IPS DF 6.9 (cell line): Measurements from ENCODE around the gene RASAL2.
"Not testable (repeated sequence)": the region's sequence is repeated elsewhere in the genome, so short reads cannot be mapped to it uniquely, and the experiment has no call there.

ENCODE experiments used
- DNase-seq: peaks from one replicate; pipeline ENCODE4 v3.0.0-alpha.2; 2013; ENCODE audit warnings: low read depth, low spot score
- H3K27ac ChIP-seq: one replicate; pipeline ENCODE4 v1.5.1; 2013; ENCODE audit warnings: low read length, control low read depth
- H3K27me3 ChIP-seq: 2 replicates; pipeline ENCODE4 v1.6.1; 2013; ENCODE audit warnings: mild to moderate bottlenecking, low read length; ENCODE audit not compliant: control insufficient read depth, insufficient read depth
- H3K36me3 ChIP-seq: 2 replicates; pipeline ENCODE4 v1.6.1; 2013; ENCODE audit warnings: low read length; ENCODE audit not compliant: control insufficient read depth, insufficient read depth
- H3K4me1 ChIP-seq: 2 replicates; pipeline ENCODE4 v1.6.1; 2013; ENCODE audit warnings: low read length; ENCODE audit not compliant: control insufficient read depth, insufficient read depth
- H3K4me3 ChIP-seq: 2 replicates; pipeline ENCODE4 v1.5.1; 2013; ENCODE audit warnings: mild to moderate bottlenecking, low read length
- H3K9me3 ChIP-seq: 2 replicates; pipeline ENCODE4 v1.6.1; 2013; ENCODE audit warnings: low read length, inconsistent platforms; ENCODE audit not compliant: control insufficient read depth, insufficient read depth
- whole genome bisulfite sequencing: extraction: QIAGEN DNeasy Blood & Tissue Kit; methylation state at CpG from one replicate; pipeline ENCODE4 v1.1.7; 2013; ENCODE audit warnings: mixed read lengths, missing lambda C conversion rate; ENCODE audit not compliant: insufficient read length, insufficient coverage; 5-methylcytosine and 5-hydroxymethylcytosine counted together

Gene RASAL2

GRCh38 chr1:178224358-178224757, 130.5 kb downstream of the RASAL2 start:
- Histone ChIP-seq H3K27me3 (no peaks in the 10 kb centered on the region), H3K4me3 (no peak overlapping the region), H3K9me3 (no peaks in the 10 kb centered on the region), H3K27ac (no peak overlapping the region), H3K36me3 (no peaks in the 10 kb centered on the region), H3K4me1 (no peaks in the 10 kb centered on the region)
- DNase-seq: no peak
- no CpG with 5 or more reads among the region's 4 CpGs for WGBS

DNA sequence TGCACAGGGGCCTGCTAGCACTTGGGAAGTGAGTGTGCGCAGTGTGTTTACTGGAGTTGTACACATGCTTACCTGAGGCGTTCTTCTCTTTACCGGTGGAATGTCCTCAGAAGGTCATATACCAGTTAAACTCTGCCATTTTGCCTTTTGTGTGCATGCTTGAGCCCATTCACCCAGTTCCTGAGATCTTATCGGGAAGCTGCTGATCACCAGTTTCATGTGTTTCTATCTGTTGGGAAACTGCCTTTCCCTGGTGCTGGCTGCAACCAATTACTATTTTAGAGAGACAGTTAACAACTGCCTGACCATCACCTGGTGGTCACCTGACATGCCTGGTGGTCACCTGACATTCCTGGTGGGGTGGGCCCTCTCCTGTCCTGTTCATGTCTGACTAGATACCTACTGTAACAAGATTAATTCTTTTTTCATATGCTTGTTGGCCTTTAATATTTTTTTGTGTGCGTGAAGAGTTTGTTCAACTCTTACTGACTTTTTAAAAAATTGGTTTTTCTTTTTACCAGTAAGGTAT, 137.0 kb downstream of the RASAL2 start:
- Histone ChIP-seq H3K27ac (no peak overlapping the region), H3K9me3 (no peaks in the 10 kb centered on the region), H3K36me3 (no peaks in the 10 kb centered on the region)

DNA sequence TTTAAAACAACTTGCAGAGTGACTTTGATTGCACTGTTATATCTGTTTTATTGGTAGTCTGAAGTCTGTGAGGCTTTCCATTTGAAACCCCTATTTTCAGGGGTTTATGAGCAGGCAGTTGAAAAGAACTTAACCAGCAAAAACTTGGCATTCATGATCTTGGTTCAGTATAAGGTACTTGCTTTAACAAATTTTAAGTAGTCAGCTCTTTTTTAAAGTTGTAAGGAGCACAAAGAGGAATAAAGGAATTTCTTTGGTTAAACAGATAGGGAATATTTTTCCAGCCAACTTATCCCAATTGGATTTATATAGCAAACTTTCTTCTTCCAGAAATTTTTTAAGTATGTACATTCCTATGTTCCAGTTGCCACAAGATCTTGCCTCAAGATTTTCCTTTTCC, 138.2 kb downstream of the RASAL2 start:
- Histone ChIP-seq H3K4me1 (0 out of 2 replicates have a peak, but pooled peaks cover 2% of the 10 kb centered on the region), H3K36me3 (no peaks in the 10 kb centered on the region), H3K9me3 (no peaks in the 10 kb centered on the region), H3K27me3 (no peaks in the 10 kb centered on the region), H3K27ac (no peak overlapping the region), H3K4me3 (no peak overlapping the region)
- no peak for DNase-seq

More for the DNA sequence above, 137.0 kb downstream of the RASAL2 start:
- no CpG with 5 or more reads among the region's 5 CpGs for WGBS
- Histone ChIP-seq H3K4me1 (0 out of 2 replicates have a peak, but pooled peaks cover 2% of the 10 kb centered on the region), H3K27me3 (no peaks in the 10 kb centered on the region), H3K4me3 (no peak overlapping the region)
- DNase-seq: no peak

DNA sequence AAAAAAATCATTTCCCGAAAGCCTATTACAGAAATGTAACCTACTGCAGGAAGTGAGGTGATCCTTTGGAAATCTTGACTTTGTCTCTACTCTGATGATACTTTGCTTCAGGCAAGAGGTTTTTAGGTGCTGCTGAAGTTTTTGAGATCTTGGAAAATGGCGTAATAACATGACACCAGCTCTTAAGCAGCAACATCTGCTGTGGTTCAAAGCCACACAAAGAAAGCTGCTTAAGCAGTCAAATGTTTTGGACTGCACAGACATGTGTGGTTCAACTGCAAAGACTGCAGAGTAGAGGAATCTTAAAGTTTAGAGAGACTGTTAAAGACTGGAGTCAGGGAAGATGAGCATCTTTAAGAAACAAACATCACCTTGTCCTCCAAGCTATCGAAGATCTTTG, 139.0 kb downstream of the RASAL2 start:
- no peak overlapping the region for H3K4me3 ChIP-seq
- WGBS: no CpG with 5 or more reads among the region's 3 CpGs
- no peak overlapping the region for H3K27ac ChIP-seq
- H3K9me3 ChIP-seq: no peaks in the 10 kb centered on the region
- DNase-seq: no peak
- H3K36me3 ChIP-seq: no peaks in the 10 kb centered on the region
- H3K27me3 ChIP-seq: no peaks in the 10 kb centered on the region
- 0 out of 2 replicates have a peak, but pooled peaks cover 2% of the 10 kb centered on the region for H3K4me1 ChIP-seq

- Histone ChIP-seq H3K9me3 (no peaks in the 10 kb centered on the region), H3K27ac (no peak overlapping the region), H3K27me3 (no peaks in the 10 kb centered on the region), H3K4me3 (no peak overlapping the region), H3K36me3 (no peaks in the 10 kb centered on the region), H3K4me1 (no peaks in the 10 kb centered on the region)
- WGBS: no CpG with 5 or more reads among the region's 2 CpGs
- no peak for DNase-seq
These were observed 143.2 kb downstream of the RASAL2 start for GRCh38 chr1:178237121-178237520.

DNA sequence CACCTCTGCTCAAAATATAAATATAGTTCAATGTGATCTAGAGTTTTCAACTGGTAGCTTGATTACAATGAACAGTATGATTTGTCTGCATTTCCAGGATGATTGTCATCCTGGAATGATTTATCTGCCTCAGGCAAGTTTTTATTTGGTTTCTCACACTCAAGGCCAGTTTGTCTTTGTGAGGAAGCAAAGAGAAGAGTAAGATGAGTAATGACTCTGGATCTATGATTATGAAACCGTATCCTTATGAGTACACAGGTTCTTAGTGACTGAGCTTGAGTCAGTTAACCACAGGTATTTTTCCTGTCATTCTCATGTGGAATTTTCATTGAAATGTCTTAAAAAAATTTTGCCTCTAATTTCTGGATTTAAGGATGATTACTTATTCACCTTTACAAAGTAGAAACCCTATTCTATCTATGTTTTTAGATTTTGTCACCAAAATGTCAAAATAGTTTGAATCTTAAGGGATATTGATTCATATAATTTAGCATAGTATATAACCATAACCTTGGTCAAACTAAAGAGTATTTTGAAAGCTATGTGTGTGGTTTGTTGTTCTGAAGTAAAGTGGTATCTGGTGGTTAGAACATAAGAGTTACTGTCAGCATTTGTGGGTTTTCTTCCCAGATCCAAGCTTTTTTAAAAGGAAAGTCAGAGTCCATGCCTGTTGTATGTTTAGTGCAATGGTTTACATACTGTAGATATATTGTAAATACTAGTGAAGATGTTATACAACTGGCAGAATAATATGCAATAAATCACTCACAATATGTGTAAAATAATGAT, 145.0 kb downstream of the RASAL2 start:
- DNase-seq: no peak
- no peaks in the 10 kb centered on the region for H3K27me3 ChIP-seq
- no peaks in the 10 kb centered on the region for H3K9me3 ChIP-seq
- H3K36me3 ChIP-seq: no peaks in the 10 kb centered on the region
- H3K27ac ChIP-seq: no peak overlapping the region
- H3K4me3 ChIP-seq: no peak overlapping the region
- H3K4me1 ChIP-seq: no peaks in the 10 kb centered on the region
- no CpG with 5 or more reads among the region's 1 CpG for WGBS

DNA sequence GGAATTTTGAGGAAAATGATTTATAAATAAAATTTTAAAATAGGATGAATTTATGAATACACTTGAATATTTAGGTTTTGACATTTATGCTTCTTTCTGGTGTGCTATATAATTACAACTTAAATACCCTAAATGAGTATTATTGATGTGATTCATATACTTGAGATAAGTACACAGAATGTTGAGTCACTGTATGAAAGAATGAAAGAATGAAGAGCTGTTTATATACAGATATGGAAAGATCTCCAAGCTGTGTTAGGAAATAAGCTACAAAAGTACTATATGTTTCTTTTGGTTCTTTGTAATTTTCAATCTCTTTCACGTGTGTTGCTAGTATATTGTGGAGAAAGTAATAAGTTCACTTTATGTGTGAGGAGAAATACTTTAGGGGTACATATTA, 147.2 kb downstream of the RASAL2 start:
- H3K4me1 ChIP-seq: no peaks in the 10 kb centered on the region
- no peak overlapping the region for H3K4me3 ChIP-seq
- H3K27me3 ChIP-seq: no peaks in the 10 kb centered on the region
- no CpG with 5 or more reads among the region's 1 CpG for WGBS
- H3K27ac ChIP-seq: no peak overlapping the region
- H3K9me3 ChIP-seq: no peaks in the 10 kb centered on the region
- no peaks in the 10 kb centered on the region for H3K36me3 ChIP-seq
- DNase-seq: no peak

- Histone ChIP-seq H3K27ac (no peak overlapping the region), H3K4me1 (no peaks in the 10 kb centered on the region), H3K36me3 (no peaks in the 10 kb centered on the region), H3K4me3 (no peak overlapping the region), H3K9me3 (no peaks in the 10 kb centered on the region), H3K27me3 (no peaks in the 10 kb centered on the region)
- DNase-seq: no peak
These were observed 147.9 kb downstream of the RASAL2 start for GRCh38 chr1:178241837-178242236.

DNA sequence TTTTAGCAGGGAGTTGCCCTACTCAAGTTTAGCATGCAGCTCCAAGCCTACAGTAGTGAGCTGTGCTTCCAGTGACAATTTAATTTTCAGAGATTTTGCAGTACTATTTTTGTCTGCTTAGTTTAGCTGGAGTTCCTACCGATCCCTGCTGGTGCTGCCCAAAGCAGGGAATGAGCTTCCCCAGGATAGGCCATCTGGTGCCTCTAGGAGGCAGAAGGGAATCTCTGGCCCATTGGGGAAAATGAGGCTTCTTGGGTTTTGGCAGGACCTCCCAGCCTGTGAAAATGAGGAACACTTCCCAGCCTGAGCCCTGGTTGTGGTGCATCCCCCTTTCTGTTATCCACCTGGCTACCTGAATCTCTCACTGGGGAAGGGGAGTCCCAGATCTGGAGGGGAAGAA, 149.2 kb downstream of the RASAL2 start:
- no peak for DNase-seq
- no peaks in the 10 kb centered on the region for H3K4me1 ChIP-seq
- H3K9me3 ChIP-seq: no peaks in the 10 kb centered on the region
- no peak overlapping the region for H3K4me3 ChIP-seq
- no peak overlapping the region for H3K27ac ChIP-seq
- no peaks in the 10 kb centered on the region for H3K36me3 ChIP-seq
- H3K27me3 ChIP-seq: no peaks in the 10 kb centered on the region
- no CpG with 5 or more reads among the region's 1 CpG for WGBS

DNA sequence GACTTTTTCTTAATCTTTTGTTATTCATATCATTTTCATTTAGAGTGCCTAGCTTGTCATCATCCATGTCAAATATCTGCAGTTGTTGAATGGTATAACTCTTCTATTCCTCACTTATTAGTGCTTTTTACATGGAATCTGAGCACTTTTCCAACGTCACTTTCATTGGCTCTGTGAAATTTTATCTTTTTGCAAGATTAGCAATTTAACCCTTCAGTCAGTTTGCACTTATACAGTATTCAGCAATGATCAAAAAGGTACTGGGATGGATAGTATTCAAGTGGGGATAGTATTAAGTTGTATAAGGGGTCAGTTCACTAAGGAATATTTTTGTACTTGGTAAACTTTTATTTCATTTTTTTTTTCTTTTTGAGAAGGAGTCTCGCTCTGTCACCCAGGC, 150.0 kb downstream of the RASAL2 start:
- H3K4me3 ChIP-seq: no peak overlapping the region
- no peak for DNase-seq
- no peaks in the 10 kb centered on the region for H3K4me1 ChIP-seq
- no peak overlapping the region for H3K27ac ChIP-seq
- no CpG with 5 or more reads among the region's 2 CpGs for WGBS
- no peaks in the 10 kb centered on the region for H3K36me3 ChIP-seq
- no peaks in the 10 kb centered on the region for H3K27me3 ChIP-seq
- H3K9me3 ChIP-seq: no peaks in the 10 kb centered on the region

DNA sequence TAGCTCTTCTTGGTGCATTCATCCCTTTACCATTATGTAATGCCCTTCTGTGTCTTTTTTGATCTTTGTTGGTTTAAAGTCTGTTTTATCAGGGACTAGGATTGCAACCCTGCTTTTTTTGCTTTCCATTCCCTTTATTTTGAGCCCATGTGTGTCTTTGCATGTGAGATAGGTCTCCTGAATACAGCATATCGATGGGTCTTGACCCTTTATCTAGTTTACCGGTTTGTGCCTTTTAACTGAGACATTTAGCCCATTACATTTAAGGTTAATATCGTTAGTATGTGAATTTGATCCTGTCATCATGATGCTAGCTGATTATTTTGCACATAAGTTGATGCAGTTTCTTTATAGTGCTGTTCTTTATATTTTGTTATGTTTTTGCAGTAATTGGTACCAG, 154.4 kb downstream of the RASAL2 start:
- not testable (repeated sequence) for H3K9me3 ChIP-seq, DNase-seq, H3K36me3 ChIP-seq, H3K4me3 ChIP-seq, H3K27me3 ChIP-seq, H3K4me1 ChIP-seq, H3K27ac ChIP-seq
- WGBS: no CpG with 5 or more reads among the region's 3 CpGs
